WTC11 (cell line): ENCODE results near the gene CDC5L. TPM values are rescaled to one million over a fixed set of nuclear protein-coding genes. Genes with fewer than 3 reads are reported as not detected.

Source experiments
- ATAC-seq: fragments of 200-7000 bp; cut with Tn5 transposase; 2 replicates; pipeline ENCODE4 v1.10.0; 2021; ENCODE audit warnings: mild to moderate bottlenecking, moderate library complexity
- CTCF ChIA-PET: fragments of 300-600 bp; sonication (Branson Sonifier 250); formaldehyde crosslinking; loops from one replicate; lab custom pipeline; 2021; ENCODE audit warnings: antibody characterized with exemption; lab: Charles Lee
- POLR2A ChIA-PET: fragments of 350-600 bp; sonication (Branson Sonifier 250); formaldehyde crosslinking; loops from one replicate; lab custom pipeline; 2021; ENCODE audit warnings: antibody characterized with exemption; lab: Charles Lee
- DNase-seq: peaks from one replicate; pipeline ENCODE4 v3.0.0; 2021; ENCODE audit warnings: low spot score
- H3K27ac Mint-ChIP-seq: 2 replicates; pipeline ENCODE4 v1.8.0; 2021; ENCODE audit warnings: mixed read lengths
- H3K27me3 Mint-ChIP-seq: 2 replicates; pipeline ENCODE4 v1.8.0; 2021; ENCODE audit warnings: low read depth, mild to moderate bottlenecking, moderate library complexity, mixed read lengths
- H3K36me3 Mint-ChIP-seq: 2 replicates; pipeline ENCODE4 v1.8.0; 2021; ENCODE audit warnings: mixed read lengths
- H3K4me1 Mint-ChIP-seq: 2 replicates; pipeline ENCODE4 v1.8.0; 2022; ENCODE audit warnings: mixed read lengths
- H3K4me3 Mint-ChIP-seq: 2 replicates; pipeline ENCODE4 v1.8.0; 2021; ENCODE audit warnings: mild to moderate bottlenecking, moderate library complexity, mixed read lengths
- H3K9me3 Mint-ChIP-seq: 2 replicates; pipeline ENCODE4 v1.8.0; 2021; ENCODE audit warnings: mixed read lengths
- CBFB ChIP-seq: sonication (generic); formaldehyde crosslinking; IDR thresholded peaks from 2 replicates; pipeline ENCODE4 v1.8.1; 2022; ENCODE audit warnings: mild to moderate bottlenecking, low read depth, missing genetic modification reagents
- E2F1 ChIP-seq: sonication (generic); formaldehyde crosslinking; IDR thresholded peaks from 2 replicates; pipeline ENCODE4 v1.8.0; 2022; ENCODE audit warnings: mild to moderate bottlenecking, missing genetic modification reagents
- FOXP1 ChIP-seq: sonication (generic); formaldehyde crosslinking; IDR thresholded peaks from 2 replicates; pipeline ENCODE4 v1.8.0; 2022; ENCODE audit warnings: missing genetic modification reagents, mild to moderate bottlenecking, moderate library complexity, borderline replicate concordance
- GABPB1 ChIP-seq: sonication (generic); formaldehyde crosslinking; IDR thresholded peaks from 2 replicates; pipeline ENCODE4 v1.8.1; 2023; ENCODE audit warnings: mild to moderate bottlenecking, missing genetic modification reagents
- GRHL2 ChIP-seq: fragments of 250-450 bp; sonication (Bioruptor Pico); IDR thresholded peaks from 2 replicates; pipeline ENCODE4 v1.8.0; 2022; ENCODE audit warnings: mild to moderate bottlenecking, moderate library complexity; ENCODE audit not compliant: insufficient replicate concordance, severe bottlenecking
- IRF2 ChIP-seq: sonication (generic); formaldehyde crosslinking; IDR thresholded peaks from 2 replicates; pipeline ENCODE4 v1.8.0; 2022; ENCODE audit warnings: low read depth, missing genetic modification reagents, borderline replicate concordance
- MYBL2 ChIP-seq: sonication (generic); formaldehyde crosslinking; IDR thresholded peaks from 2 replicates; pipeline ENCODE4 v1.8.1; 2023; ENCODE audit warnings: mild to moderate bottlenecking, moderate library complexity, missing genetic modification reagents
- NFE2L1 ChIP-seq: sonication (generic); formaldehyde crosslinking; IDR thresholded peaks from 2 replicates; pipeline ENCODE4 v1.8.1; 2023; ENCODE audit warnings: missing genetic modification reagents
- NR1H2 ChIP-seq: sonication (generic); formaldehyde crosslinking; IDR thresholded peaks from 2 replicates; pipeline ENCODE4 v1.9.0; 2021; ENCODE audit warnings: mild to moderate bottlenecking, moderate library complexity, missing genetic modification reagents
- PRRX2 ChIP-seq: fragments of 250-450 bp; sonication (Bioruptor Pico); IDR thresholded peaks from 2 replicates; pipeline ENCODE4 v1.8.0; 2021; ENCODE audit warnings: mild to moderate bottlenecking
- TP53 ChIP-seq: sonication (generic); formaldehyde crosslinking; IDR thresholded peaks from 2 replicates; pipeline ENCODE4 v1.8.1; 2023; ENCODE audit warnings: mild to moderate bottlenecking, missing genetic modification reagents
- ZNF423 ChIP-seq: fragments of 250-450 bp; sonication (Bioruptor Pico); IDR thresholded peaks from 2 replicates; pipeline ENCODE4 v2.1.2; 2022; ENCODE audit warnings: mild to moderate bottlenecking, moderate library complexity
- ZSCAN18 ChIP-seq: fragments of 250-450 bp; sonication (Bioruptor Pico); IDR thresholded peaks from 2 replicates; pipeline ENCODE4 v2.1.2; 2022; ENCODE audit warnings: mild to moderate bottlenecking, moderate library complexity
- total RNA-seq: library from RNA; stranded (reverse); gene quantifications from 3 replicates; pipeline ENCODE4 v1.2.3, GENCODE V29; 2021
- TF ChIP-seq, protein P1 (sequence below): sonication (generic); formaldehyde crosslinking; IDR thresholded peaks from 2 replicates; pipeline ENCODE4 v1.8.0; 2023; ENCODE audit warnings: mild to moderate bottlenecking, missing genetic modification reagents
- TF ChIP-seq, protein P2 (sequence below): sonication (generic); formaldehyde crosslinking; IDR thresholded peaks from 2 replicates; pipeline ENCODE4 v1.8.1; 2023; ENCODE audit warnings: mild to moderate bottlenecking, moderate library complexity, missing genetic modification reagents
- TF ChIP-seq, protein P3 (sequence below): sonication (generic); formaldehyde crosslinking; IDR thresholded peaks from 2 replicates; pipeline ENCODE4 v1.8.1; 2023; ENCODE audit warnings: mild to moderate bottlenecking, missing genetic modification reagents, moderate library complexity
- TF ChIP-seq, protein P4 (sequence below): sonication (generic); formaldehyde crosslinking; IDR thresholded peaks from 2 replicates; pipeline ENCODE4 v1.8.1; 2022; ENCODE audit warnings: low read depth, mild to moderate bottlenecking, moderate library complexity, missing genetic modification reagents, borderline replicate concordance
- TF ChIP-seq, protein P5 (sequence below): sonication (generic); formaldehyde crosslinking; IDR thresholded peaks from 2 replicates; pipeline ENCODE4 v1.8.0; 2023; ENCODE audit warnings: missing genetic modification reagents, mild to moderate bottlenecking, borderline replicate concordance

The CDC5L gene
- total RNA-seq, 1 experiment from 2014 or later = 23.5 TPM

DNA sequence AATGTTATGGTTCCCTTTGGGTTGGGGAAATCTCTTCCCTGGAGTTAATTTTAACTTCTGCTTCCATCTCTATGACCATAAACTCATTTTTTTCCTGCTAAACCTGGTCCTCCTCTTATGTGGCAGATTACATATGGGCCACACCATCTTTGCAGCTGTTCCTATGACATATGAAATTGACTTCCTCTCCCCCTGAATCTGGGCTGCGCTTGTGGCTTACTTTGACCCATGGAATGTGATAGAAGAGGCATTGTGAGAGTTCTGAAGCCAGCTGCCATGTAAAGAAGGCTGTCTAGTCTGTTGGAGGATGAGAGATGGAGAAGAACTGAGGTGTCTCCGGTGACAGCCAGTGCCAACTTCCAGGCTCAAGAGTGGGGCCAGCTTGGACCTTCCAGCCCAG is 100.1 kb downstream of the CDC5L start:
- Mint-ChIP-seq H3K27ac (no peak overlapping the region), H3K27me3 (no peaks in the 10 kb centered on the region), H3K4me3 (no peak overlapping the region), H3K36me3 (no peaks in the 10 kb centered on the region), H3K9me3 (0 out of 2 replicates have a peak, but pooled peaks cover 4% of the 10 kb centered on the region), H3K4me1 (peaks cover 22% of the 10 kb centered on the region)
- ChIA-PET CTCF (interaction anchor here (4.0 to 4.6 kb wide), 2 partner anchors 11 to 143 kb away, joined by 17 to 82 read pairs; no protein-coding TSS in a partner anchor), POLR2A (no interaction called here)
- TF ChIP-seq NR1H2 (CRISPR knock-in tag) (no peak), MYBL2 (CRISPR knock-in tag) (no peak), FOXP1 (CRISPR knock-in tag) (no peak), GRHL2 (no peak), ZNF423 (CRISPR knock-in tag) (no peak), CBFB (CRISPR knock-in tag) (no peak), NFE2L1 (CRISPR knock-in tag) (no peak), E2F1 (no peak), PRRX2 (CRISPR knock-in tag) (no peak)
- TF ChIP-seq, protein P1, sequence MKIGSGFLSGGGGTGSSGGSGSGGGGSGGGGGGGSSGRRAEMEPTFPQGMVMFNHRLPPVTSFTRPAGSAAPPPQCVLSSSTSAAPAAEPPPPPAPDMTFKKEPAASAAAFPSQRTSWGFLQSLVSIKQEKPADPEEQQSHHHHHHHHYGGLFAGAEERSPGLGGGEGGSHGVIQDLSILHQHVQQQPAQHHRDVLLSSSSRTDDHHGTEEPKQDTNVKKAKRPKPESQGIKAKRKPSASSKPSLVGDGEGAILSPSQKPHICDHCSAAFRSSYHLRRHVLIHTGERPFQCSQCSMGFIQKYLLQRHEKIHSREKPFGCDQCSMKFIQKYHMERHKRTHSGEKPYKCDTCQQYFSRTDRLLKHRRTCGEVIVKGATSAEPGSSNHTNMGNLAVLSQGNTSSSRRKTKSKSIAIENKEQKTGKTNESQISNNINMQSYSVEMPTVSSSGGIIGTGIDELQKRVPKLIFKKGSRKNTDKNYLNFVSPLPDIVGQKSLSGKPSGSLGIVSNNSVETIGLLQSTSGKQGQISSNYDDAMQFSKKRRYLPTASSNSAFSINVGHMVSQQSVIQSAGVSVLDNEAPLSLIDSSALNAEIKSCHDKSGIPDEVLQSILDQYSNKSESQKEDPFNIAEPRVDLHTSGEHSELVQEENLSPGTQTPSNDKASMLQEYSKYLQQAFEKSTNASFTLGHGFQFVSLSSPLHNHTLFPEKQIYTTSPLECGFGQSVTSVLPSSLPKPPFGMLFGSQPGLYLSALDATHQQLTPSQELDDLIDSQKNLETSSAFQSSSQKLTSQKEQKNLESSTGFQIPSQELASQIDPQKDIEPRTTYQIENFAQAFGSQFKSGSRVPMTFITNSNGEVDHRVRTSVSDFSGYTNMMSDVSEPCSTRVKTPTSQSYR (CRISPR knock-in tag) = no peak
- TF ChIP-seq, protein P2, sequence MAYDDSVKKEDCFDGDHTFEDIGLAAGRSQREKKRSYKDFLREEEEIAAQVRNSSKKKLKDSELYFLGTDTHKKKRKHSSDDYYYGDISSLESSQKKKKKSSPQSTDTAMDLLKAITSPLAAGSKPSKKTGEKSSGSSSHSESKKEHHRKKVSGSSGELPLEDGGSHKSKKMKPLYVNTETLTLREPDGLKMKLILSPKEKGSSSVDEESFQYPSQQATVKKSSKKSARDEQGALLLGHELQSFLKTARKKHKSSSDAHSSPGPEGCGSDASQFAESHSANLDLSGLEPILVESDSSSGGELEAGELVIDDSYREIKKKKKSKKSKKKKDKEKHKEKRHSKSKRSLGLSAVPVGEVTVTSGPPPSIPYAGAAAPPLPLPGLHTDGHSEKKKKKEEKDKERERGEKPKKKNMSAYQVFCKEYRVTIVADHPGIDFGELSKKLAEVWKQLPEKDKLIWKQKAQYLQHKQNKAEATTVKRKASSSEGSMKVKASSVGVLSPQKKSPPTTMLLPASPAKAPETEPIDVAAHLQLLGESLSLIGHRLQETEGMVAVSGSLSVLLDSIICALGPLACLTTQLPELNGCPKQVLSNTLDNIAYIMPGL (CRISPR knock-in tag) = no peak
- TF ChIP-seq, protein P3, sequence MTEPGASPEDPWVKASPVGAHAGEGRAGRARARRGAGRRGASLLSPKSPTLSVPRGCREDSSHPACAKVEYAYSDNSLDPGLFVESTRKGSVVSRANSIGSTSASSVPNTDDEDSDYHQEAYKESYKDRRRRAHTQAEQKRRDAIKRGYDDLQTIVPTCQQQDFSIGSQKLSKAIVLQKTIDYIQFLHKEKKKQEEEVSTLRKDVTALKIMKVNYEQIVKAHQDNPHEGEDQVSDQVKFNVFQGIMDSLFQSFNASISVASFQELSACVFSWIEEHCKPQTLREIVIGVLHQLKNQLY (CRISPR knock-in tag) = no peak
- DNase-seq = no peak
- no peak for ATAC-seq

GRCh38 chr6:44489910-44490604 is 102.6 kb downstream of the CDC5L start:
- CTCF ChIA-PET = interaction anchor here (0.6 to 3.6 kb wide), 4 partner anchors 15 to 103 kb away, joined by 3 to 22 read pairs (median 4); no protein-coding TSS in a partner anchor
- POLR2A ChIA-PET = no interaction called here
- ATAC-seq = no peak
- no peak overlapping the region for H3K27ac Mint-ChIP-seq
- H3K9me3 Mint-ChIP-seq = 0 out of 2 replicates have a peak, but pooled peaks cover 4% of the 10 kb centered on the region
- H3K36me3 Mint-ChIP-seq = no peaks in the 10 kb centered on the region
- peaks cover 26% of the 10 kb centered on the region for H3K4me1 Mint-ChIP-seq
- H3K27me3 Mint-ChIP-seq = no peaks in the 10 kb centered on the region
- DNase-seq = no peak
- TF ChIP-seq TP53 = no peak
- TF ChIP-seq, protein P4, sequence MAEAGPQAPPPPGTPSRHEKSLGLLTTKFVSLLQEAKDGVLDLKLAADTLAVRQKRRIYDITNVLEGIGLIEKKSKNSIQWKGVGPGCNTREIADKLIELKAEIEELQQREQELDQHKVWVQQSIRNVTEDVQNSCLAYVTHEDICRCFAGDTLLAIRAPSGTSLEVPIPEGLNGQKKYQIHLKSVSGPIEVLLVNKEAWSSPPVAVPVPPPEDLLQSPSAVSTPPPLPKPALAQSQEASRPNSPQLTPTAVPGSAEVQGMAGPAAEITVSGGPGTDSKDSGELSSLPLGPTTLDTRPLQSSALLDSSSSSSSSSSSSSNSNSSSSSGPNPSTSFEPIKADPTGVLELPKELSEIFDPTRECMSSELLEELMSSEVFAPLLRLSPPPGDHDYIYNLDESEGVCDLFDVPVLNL (CRISPR knock-in tag) = no peak
- no peak for TF ChIP-seq IRF2 (CRISPR knock-in tag)
- TF ChIP-seq, protein P5, sequence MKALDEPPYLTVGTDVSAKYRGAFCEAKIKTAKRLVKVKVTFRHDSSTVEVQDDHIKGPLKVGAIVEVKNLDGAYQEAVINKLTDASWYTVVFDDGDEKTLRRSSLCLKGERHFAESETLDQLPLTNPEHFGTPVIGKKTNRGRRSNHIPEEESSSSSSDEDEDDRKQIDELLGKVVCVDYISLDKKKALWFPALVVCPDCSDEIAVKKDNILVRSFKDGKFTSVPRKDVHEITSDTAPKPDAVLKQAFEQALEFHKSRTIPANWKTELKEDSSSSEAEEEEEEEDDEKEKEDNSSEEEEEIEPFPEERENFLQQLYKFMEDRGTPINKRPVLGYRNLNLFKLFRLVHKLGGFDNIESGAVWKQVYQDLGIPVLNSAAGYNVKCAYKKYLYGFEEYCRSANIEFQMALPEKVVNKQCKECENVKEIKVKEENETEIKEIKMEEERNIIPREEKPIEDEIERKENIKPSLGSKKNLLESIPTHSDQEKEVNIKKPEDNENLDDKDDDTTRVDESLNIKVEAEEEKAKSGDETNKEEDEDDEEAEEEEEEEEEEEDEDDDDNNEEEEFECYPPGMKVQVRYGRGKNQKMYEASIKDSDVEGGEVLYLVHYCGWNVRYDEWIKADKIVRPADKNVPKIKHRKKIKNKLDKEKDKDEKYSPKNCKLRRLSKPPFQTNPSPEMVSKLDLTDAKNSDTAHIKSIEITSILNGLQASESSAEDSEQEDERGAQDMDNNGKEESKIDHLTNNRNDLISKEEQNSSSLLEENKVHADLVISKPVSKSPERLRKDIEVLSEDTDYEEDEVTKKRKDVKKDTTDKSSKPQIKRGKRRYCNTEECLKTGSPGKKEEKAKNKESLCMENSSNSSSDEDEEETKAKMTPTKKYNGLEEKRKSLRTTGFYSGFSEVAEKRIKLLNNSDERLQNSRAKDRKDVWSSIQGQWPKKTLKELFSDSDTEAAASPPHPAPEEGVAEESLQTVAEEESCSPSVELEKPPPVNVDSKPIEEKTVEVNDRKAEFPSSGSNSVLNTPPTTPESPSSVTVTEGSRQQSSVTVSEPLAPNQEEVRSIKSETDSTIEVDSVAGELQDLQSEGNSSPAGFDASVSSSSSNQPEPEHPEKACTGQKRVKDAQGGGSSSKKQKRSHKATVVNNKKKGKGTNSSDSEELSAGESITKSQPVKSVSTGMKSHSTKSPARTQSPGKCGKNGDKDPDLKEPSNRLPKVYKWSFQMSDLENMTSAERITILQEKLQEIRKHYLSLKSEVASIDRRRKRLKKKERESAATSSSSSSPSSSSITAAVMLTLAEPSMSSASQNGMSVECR (CRISPR knock-in tag) = no peak
- no peak for TF ChIP-seq GABPB1
- no peak for TF ChIP-seq ZSCAN18 (CRISPR knock-in tag)
- TF ChIP-seq, all 79 proteins: peak for 0
- H3K4me3 Mint-ChIP-seq = no peak overlapping the region
